H9 (cell line): Measurements from ENCODE around the gene CEP128. TPM values are rescaled to one million over a fixed set of nuclear protein-coding genes. Genes with fewer than 3 reads are reported as not detected.

ENCODE experiments used
- DNase-seq: peaks from one replicate; pipeline ENCODE4 v3.0.0-alpha.2; 2017
- H2AFZ ChIP-seq: one replicate; pipeline ENCODE4 v1.6.1; 2013; ENCODE audit warnings: mild to moderate bottlenecking, low read length, control low read depth, moderate library complexity
- H2AK5ac ChIP-seq: 2 replicates; pipeline ENCODE4 v1.6.1; 2013; ENCODE audit warnings: low read length, control low read depth, mixed read lengths; ENCODE audit not compliant: insufficient read length
- H2BK120ac ChIP-seq: one replicate; pipeline ENCODE4 v1.6.1; 2013; ENCODE audit warnings: low read depth, mild to moderate bottlenecking, low read length, control low read depth, inconsistent platforms; ENCODE audit not compliant: poor library complexity, severe bottlenecking
- H2BK12ac ChIP-seq: 2 replicates; pipeline ENCODE4 v1.6.1; 2013; ENCODE audit warnings: low read length, control low read depth, mixed read lengths, low read depth; ENCODE audit not compliant: insufficient read length
- H2BK15ac ChIP-seq: 2 replicates; pipeline ENCODE4 v1.6.1; 2013; ENCODE audit warnings: low read depth, low read length, control low read depth
- H2BK20ac ChIP-seq: one replicate; pipeline ENCODE4 v1.6.1; 2013; ENCODE audit warnings: low read depth, mild to moderate bottlenecking, low read length, control low read depth, inconsistent platforms; ENCODE audit not compliant: poor library complexity, severe bottlenecking
- H2BK5ac ChIP-seq: 2 replicates; pipeline ENCODE4 v1.6.1; 2013; ENCODE audit warnings: low read length, control low read depth, mixed read lengths; ENCODE audit not compliant: insufficient read length
- H3K14ac ChIP-seq: 2 replicates; pipeline ENCODE4 v1.6.1; 2013; ENCODE audit warnings: low read length, control low read depth; ENCODE audit not compliant: insufficient read depth
- H3K18ac ChIP-seq: 2 replicates; pipeline ENCODE4 v1.6.1; 2013; ENCODE audit warnings: low read depth, mild to moderate bottlenecking, mixed read lengths, low read length, control low read depth; ENCODE audit not compliant: insufficient read length
- H3K23ac ChIP-seq: 2 replicates; pipeline ENCODE4 v1.6.1; 2013; ENCODE audit warnings: low read length, control low read depth, mixed read lengths, low read depth; ENCODE audit not compliant: insufficient read length
- H3K23me2 ChIP-seq: 2 replicates; pipeline ENCODE4 v1.6.1; 2013; ENCODE audit warnings: low read depth, mild to moderate bottlenecking, mixed read lengths, low read length, control low read depth; ENCODE audit not compliant: insufficient read length, poor library complexity, severe bottlenecking
- H3K27ac ChIP-seq: 2 replicates; pipeline ENCODE4 v1.5.1; 2013; ENCODE audit warnings: low read length, control low read depth, mixed read lengths, low read depth; ENCODE audit not compliant: insufficient read length
- H3K27me3 ChIP-seq: 2 replicates; pipeline ENCODE4 v1.6.1; 2013; ENCODE audit warnings: low read length, control low read depth, inconsistent platforms; ENCODE audit not compliant: insufficient read depth
- H3K4ac ChIP-seq: 2 replicates; pipeline ENCODE4 v1.6.1; 2013; ENCODE audit warnings: low read depth, mild to moderate bottlenecking, control low read depth, inconsistent platforms, low read length, moderate library complexity
- H3K4me1 ChIP-seq: 2 replicates; pipeline ENCODE4 v1.6.1; 2013; ENCODE audit warnings: low read length, control low read depth, inconsistent platforms; ENCODE audit not compliant: insufficient read depth
- H3K4me2 ChIP-seq: 2 replicates; pipeline ENCODE4 v1.6.1; 2013; ENCODE audit warnings: low read length, control low read depth, mixed read lengths; ENCODE audit not compliant: insufficient read length, insufficient read depth
- H3K56ac ChIP-seq: 2 replicates; pipeline ENCODE4 v1.6.1; 2013; ENCODE audit warnings: low read depth, mild to moderate bottlenecking, mixed read lengths, low read length, control low read depth; ENCODE audit not compliant: insufficient read length
- H3K79me1 ChIP-seq: 2 replicates; pipeline ENCODE4 v1.6.1; 2013; ENCODE audit warnings: low read depth, mild to moderate bottlenecking, moderate library complexity, low read length, control low read depth, inconsistent platforms; ENCODE audit not compliant: insufficient read depth, poor library complexity, severe bottlenecking
- H3K79me2 ChIP-seq: 2 replicates; pipeline ENCODE4 v1.6.1; 2013; ENCODE audit warnings: low read length, control low read depth, inconsistent platforms; ENCODE audit not compliant: insufficient read depth
- H3K9ac ChIP-seq: 2 replicates; pipeline ENCODE4 v1.6.1; 2013; ENCODE audit warnings: low read length, control low read depth, mixed read lengths; ENCODE audit not compliant: insufficient read length; ENCODE audit errors: extremely low read depth
- H3K9me3 ChIP-seq: one replicate; pipeline ENCODE4 v1.6.1; 2013; ENCODE audit warnings: low read depth, low read length, inconsistent platforms; ENCODE audit not compliant: control insufficient read depth
- H3T11ph ChIP-seq: one replicate; pipeline ENCODE4 v1.6.1; 2013; ENCODE audit warnings: mild to moderate bottlenecking, low read length, control low read depth, inconsistent platforms
- H4K20me1 ChIP-seq: one replicate; pipeline ENCODE4 v1.6.1; 2013; ENCODE audit not compliant: control insufficient read depth, insufficient read length, insufficient read depth
- H4K5ac ChIP-seq: 2 replicates; pipeline ENCODE4 v1.6.1; 2013; ENCODE audit warnings: low read depth, mild to moderate bottlenecking, mixed read lengths, low read length, control low read depth; ENCODE audit not compliant: insufficient read length
- H4K8ac ChIP-seq: replicated peaks from 2 replicates; pipeline ENCODE4 v1.6.1; 2013; ENCODE audit warnings: low read length, control low read depth, mixed read lengths, low read depth; ENCODE audit not compliant: insufficient read length
- H4K91ac ChIP-seq: 2 replicates; pipeline ENCODE4 v1.6.1; 2013; ENCODE audit warnings: low read depth, mild to moderate bottlenecking, moderate library complexity, mixed read lengths, low read length, control low read depth; ENCODE audit not compliant: insufficient read length
- H3K27ac Mint-ChIP-seq, 3 experiments: 2 replicates in 2 of 3; 3 replicates in 1 of 3; pipeline ENCODE4 v1.8.0; 2020 to 2021; ENCODE audit warnings: mixed read lengths in 3 of 3, mild to moderate bottlenecking in 1 of 3, moderate library complexity in 1 of 3
- H3K27me3 Mint-ChIP-seq: 2 replicates; pipeline ENCODE4 v1.8.0; 2021; ENCODE audit warnings: low read depth, mild to moderate bottlenecking, moderate library complexity, mixed read lengths
- H3K36me3 Mint-ChIP-seq, 3 experiments: 2 replicates in 2 of 3; 3 replicates in 1 of 3; pipeline ENCODE4 v1.8.0; 2020 to 2021; ENCODE audit warnings: low read depth in 3 of 3, mixed read lengths in 3 of 3; ENCODE audit not compliant: insufficient read depth in 1 of 3
- H3K4me1 Mint-ChIP-seq, 2 experiments: 2 replicates each; pipeline ENCODE4 v1.8.0; 2020; ENCODE audit warnings: mixed read lengths in 2 of 2
- H3K4me3 Mint-ChIP-seq, 2 experiments: 2 replicates in 1 of 2; 3 replicates in 1 of 2; pipeline ENCODE4 v1.8.0; 2020 to 2021; ENCODE audit warnings: mild to moderate bottlenecking in 2 of 2, mixed read lengths in 2 of 2, moderate library complexity in 1 of 2
- H3K9me3 Mint-ChIP-seq, 2 experiments: 2 replicates in 1 of 2; 3 replicates in 1 of 2; pipeline ENCODE4 v1.8.0; 2020; ENCODE audit warnings: mild to moderate bottlenecking in 2 of 2, mixed read lengths in 2 of 2, moderate library complexity in 1 of 2
- CTCF ChIP-seq: fragments of 200-600 bp; sonication (generic); conservative IDR thresholded peaks from 3 replicates; pipeline ENCODE4 v1.8.0; 2021; ENCODE audit warnings: antibody characterized with exemption, mild to moderate bottlenecking
- WGBS: extraction: QIAGEN DNeasy Blood & Tissue Kit; methylation state at CpG from one replicate; pipeline ENCODE4 v1.1.7; 2013; ENCODE audit warnings: missing lambda C conversion rate, low lambda C conversion rate, mixed read lengths; ENCODE audit not compliant: insufficient read length; ENCODE audit errors: extremely low coverage; 5-methylcytosine and 5-hydroxymethylcytosine counted together
- long read RNA-seq: library from polyadenylated mRNA; unstranded; transcript quantifications from one replicate; pipeline ENCODE4 v2.0.0, GENCODE V29; 2020
- total RNA-seq: library from RNA; stranded (reverse); gene quantifications from 2 replicates; pipeline ENCODE4 v1.2.1, GENCODE V29; 2021

Gene CEP128
- 15.6 and 16.3 TPM in 2 replicates for total RNA-seq
- long read RNA-seq, full-length matches to known transcripts, result 8 of 83 reads
- long read RNA-seq, partial matches to known transcripts, result 65 of 83 reads
- long read RNA-seq, other reads (novel, unspliced or antisense), result 10 of 83 reads

DNA sequence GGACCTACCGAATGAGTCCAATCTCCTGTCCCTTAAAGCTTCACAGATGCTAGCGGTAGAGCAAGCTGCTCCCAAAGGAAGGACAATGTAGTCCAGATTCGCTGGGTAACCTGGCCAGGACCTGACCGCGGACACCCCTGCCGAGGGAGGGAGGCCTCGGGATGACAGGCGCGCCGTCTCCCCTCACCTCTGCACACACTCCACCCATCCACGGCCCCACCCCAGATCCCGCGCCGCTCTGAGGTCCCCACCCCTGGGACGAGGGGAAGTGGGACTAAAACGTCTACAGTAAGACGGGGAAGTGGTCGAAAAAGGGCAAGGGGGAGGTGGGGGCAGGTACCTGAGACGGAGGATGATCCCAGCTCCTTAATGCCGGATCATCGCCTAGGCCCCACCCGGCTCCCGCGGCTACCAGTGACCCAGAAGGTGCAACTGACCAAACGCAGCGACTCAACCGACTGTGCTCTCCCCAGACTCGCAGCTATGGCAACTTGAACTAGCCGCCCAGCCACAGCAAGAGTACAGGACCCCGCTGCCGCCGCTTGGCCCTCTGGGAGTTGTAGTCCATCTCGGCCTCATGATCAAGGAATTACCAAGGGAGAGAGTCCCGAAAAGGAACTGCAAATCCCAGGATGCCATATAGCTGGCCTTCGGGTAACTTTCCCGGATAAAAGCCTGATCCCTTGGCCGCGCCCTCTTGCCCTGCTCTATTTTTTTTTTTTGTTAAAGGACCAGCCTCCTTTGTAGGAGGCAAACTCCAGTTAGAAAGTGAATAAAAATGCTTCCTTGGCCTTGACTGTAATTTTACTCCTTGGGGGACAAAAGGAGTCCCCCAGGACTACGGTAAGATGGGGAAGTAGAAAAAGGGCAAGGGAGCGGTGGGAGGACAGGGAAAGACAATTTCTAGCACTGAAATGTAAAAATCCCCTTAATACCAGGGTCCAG is at the start of gene CEP128:
Gene CEP128, minus strand, starts transcription at position 498 of the 945 bp plus-strand sequence.
- H3K27me3 ChIP-seq, result no peaks in the 10 kb centered on the region

More for the DNA sequence above, at the start of gene CEP128:
- Histone ChIP-seq H3K4me2 (peak within 1 kb of the TSS; percentile 86), H3K4me1 (no peaks in the 10 kb centered on the region), H3K9ac (peak within 1 kb of the TSS; percentile 50), H3K79me1 (no peaks in the 10 kb centered on the region), H3K23me2 (peaks cover 4% of the 10 kb centered on the region), H3K14ac (no peak within 1 kb of the TSS; the same call in 1 of the 2 replicates), H3K4ac (no peak within 1 kb of the TSS), H3K9me3 (no peaks in the 10 kb centered on the region), H2BK20ac (no peak within 1 kb of the TSS), H4K5ac (no peak within 1 kb of the TSS), H2BK120ac (no peak within 1 kb of the TSS), H4K20me1 (no peaks in the 10 kb centered on the region), H3T11ph (no peak within 1 kb of the TSS), H3K18ac (no peak within 1 kb of the TSS), H4K8ac (no peak within 1 kb of the TSS), H2AFZ (peak within 1 kb of the TSS; percentile 90), H2BK15ac (no peak within 1 kb of the TSS), H3K27ac (no peak within 1 kb of the TSS), H3K56ac (no peak within 1 kb of the TSS), H2AK5ac (no peak within 1 kb of the TSS), H2BK5ac (no peak within 1 kb of the TSS), H3K23ac (no peak within 1 kb of the TSS), H4K91ac (no peak within 1 kb of the TSS), H3K79me2 (0 out of 2 replicates have a peak, but pooled peaks cover 3% of the 10 kb centered on the region), H2BK12ac (no peak within 1 kb of the TSS)
- H3K36me3 Mint-ChIP-seq, result no peaks in the 10 kb centered on the region
- peak within 1 kb of the TSS; percentile 91 to 98 for H3K4me3 Mint-ChIP-seq
- H3K4me1 Mint-ChIP-seq, result peaks cover 9 to 12% of the 10 kb centered on the region in 2 experiments
- no peak for TF ChIP-seq CTCF
- no peaks in the 10 kb centered on the region for H3K27me3 Mint-ChIP-seq
- peak; percentile 98 for DNase-seq
- no CpG with 5 or more reads among the region's 40 CpGs for WGBS
- peak within 1 kb of the TSS; percentile 94 to 97 (median 95) for H3K27ac Mint-ChIP-seq
- no peaks in the 10 kb centered on the region for H3K9me3 Mint-ChIP-seq
